ENCODE data around the gene RPL38.

The RPL38 gene

DNA sequence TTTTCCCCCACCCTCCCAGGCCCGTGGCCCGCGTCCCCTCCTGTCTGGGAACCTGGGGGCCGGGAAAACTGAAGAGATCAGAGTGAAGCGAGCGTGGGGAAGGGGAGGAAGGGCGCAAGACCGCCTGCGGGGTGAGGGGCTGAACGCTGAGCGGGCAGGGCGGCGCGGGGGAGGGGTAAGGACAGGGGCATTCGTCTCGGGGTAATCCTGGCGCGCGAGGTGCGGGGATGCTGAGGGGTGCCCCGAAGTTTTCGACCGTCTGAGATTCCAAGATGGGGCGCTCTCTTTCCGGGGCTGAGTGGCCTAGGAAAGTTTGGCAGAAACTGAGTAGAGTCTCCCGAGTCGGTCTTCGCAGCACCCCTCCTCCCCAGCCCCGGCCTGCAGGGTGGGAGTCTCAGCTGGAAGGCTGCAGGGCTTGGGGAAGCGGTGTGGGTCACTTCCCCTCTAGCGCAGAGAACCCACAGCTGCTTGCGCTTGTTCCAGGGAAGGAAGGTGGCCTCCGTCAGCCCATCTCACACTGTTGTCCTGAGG is 10.4 kb downstream of the RPL38 start:
- no peak overlapping the region for H3K27ac ChIP-seq
- peak overlapping the region; percentile 85 for H2AFZ ChIP-seq (ENCODE audit: low read depth)
- H4K20me1 ChIP-seq (ENCODE audit: insufficient read depth), result peaks cover 4% of the 10 kb centered on the region; the same call in 1 of the 2 replicates
- peak overlapping the region; percentile 80 for H3K4me2 ChIP-seq
- TF ChIP-seq, protein P1, sequence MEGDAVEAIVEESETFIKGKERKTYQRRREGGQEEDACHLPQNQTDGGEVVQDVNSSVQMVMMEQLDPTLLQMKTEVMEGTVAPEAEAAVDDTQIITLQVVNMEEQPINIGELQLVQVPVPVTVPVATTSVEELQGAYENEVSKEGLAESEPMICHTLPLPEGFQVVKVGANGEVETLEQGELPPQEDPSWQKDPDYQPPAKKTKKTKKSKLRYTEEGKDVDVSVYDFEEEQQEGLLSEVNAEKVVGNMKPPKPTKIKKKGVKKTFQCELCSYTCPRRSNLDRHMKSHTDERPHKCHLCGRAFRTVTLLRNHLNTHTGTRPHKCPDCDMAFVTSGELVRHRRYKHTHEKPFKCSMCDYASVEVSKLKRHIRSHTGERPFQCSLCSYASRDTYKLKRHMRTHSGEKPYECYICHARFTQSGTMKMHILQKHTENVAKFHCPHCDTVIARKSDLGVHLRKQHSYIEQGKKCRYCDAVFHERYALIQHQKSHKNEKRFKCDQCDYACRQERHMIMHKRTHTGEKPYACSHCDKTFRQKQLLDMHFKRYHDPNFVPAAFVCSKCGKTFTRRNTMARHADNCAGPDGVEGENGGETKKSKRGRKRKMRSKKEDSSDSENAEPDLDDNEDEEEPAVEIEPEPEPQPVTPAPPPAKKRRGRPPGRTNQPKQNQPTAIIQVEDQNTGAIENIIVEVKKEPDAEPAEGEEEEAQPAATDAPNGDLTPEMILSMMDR (conservative IDR thresholded peaks at IDR 0.05; ENCODE audit: low read depth, low read length), result no peak
- peaks cover 8% of the 10 kb centered on the region; the same call in 1 of the 2 replicates for H3K36me3 ChIP-seq (ENCODE audit: insufficient read depth)
- peaks cover 25% of the 10 kb centered on the region for H3K4me1 ChIP-seq (ENCODE audit: low read depth, poor library complexity, severe bottlenecking)
- no peaks in the 10 kb centered on the region for H3K27me3 ChIP-seq (ENCODE audit: insufficient read depth, low read depth)
- peak overlapping the region; percentile 35; the same call in 1 of the 2 replicates for H3K9ac ChIP-seq
- H3K4me3 ChIP-seq (IDR thresholded peaks at IDR 0.05; ENCODE audit: insufficient read depth, low read depth, low read length), result no peak overlapping the region
- H3K79me2 ChIP-seq (ENCODE audit: insufficient read depth, low read depth), result no peaks in the 10 kb centered on the region

DNA sequence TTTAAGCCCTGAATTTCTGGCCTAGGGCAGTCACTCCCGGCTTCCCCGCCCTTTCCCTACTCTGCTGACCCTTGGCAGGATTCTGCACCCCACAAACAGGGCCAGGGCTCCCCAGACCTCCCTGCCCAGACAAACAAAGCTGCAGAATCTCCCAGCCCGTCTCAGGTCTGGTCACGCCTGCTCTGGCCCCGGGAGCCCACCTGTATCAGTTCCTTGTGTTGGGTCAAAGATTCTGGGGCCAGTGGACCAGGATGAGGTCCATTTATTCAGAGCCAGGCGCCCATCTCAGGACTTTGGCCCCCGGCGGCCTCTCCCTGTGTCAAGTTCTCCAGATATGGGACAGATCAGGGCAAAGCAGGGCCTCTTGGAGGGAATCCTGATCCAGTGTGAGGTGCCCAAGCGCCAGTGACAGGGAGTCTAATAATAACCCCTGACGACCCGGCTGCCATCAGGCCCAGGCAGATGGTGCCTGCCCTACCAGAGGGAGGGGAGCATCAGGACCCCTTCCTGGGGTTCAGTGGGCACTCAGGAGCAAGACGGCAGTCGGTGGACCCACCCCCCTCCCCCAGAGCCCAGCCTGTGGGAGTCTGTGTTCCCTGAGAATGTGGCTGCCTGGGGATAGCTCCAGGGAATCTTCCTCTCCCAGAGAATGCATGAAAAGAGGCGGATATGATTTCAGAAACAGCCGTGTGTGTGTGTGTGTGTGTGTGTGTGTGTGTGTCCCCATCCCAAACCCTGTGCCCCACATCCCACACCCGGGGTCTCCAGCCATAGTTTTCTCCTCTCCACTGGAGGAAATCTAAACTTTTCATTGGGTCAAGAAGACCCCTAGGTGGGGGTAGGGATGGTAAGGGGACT is 11.2 kb downstream of the RPL38 start:
- no peak overlapping the region for H2AFZ ChIP-seq (ENCODE audit: low read depth)
- no peak overlapping the region for H3K27ac ChIP-seq
- H3K79me2 ChIP-seq (ENCODE audit: insufficient read depth, low read depth), result no peaks in the 10 kb centered on the region
- peak overlapping the region; percentile 80; the same call in 1 of the 2 replicates for H3K4me2 ChIP-seq
- H4K20me1 ChIP-seq (ENCODE audit: insufficient read depth), result no peaks in the 10 kb centered on the region; the same call in 1 of the 2 replicates
- peaks cover 22% of the 10 kb centered on the region for H3K4me1 ChIP-seq (ENCODE audit: low read depth, poor library complexity, severe bottlenecking)
- H3K9ac ChIP-seq, result no peak overlapping the region; the same call in 1 of the 2 replicates
- TF ChIP-seq, protein P1 (conservative IDR thresholded peaks at IDR 0.05; ENCODE audit: low read depth, low read length), result no peak
- no peak overlapping the region for H3K4me3 ChIP-seq (IDR thresholded peaks at IDR 0.05; ENCODE audit: insufficient read depth, low read depth, low read length)
- H3K27me3 ChIP-seq (ENCODE audit: insufficient read depth, low read depth), result no peaks in the 10 kb centered on the region
- no peaks in the 10 kb centered on the region for H3K36me3 ChIP-seq (ENCODE audit: insufficient read depth)

DNA sequence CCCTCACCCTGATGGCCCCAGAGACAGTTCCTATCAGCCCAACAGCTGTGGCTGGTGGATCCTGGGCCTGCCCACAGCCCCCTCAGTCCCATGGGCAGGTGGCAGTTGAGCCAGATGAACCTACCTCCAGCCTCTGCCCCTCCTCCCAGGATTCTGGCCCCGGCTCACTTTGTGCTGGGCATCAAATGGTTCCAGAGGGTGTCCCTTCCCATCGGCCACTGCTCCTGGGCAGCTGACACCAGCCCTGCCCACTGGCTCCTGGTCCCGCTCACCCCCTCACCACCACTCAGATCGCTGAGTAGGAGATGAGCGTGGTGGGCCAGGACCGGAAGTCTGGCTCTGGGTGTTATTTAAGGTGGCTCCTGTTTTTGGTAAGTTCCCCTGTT is 11.9 kb downstream of the RPL38 start:
- TF ChIP-seq, protein P1 (conservative IDR thresholded peaks at IDR 0.05; ENCODE audit: low read depth, low read length), result no peak
- no peaks in the 10 kb centered on the region for H3K79me2 ChIP-seq (ENCODE audit: insufficient read depth, low read depth)
- H4K20me1 ChIP-seq (ENCODE audit: insufficient read depth), result no peaks in the 10 kb centered on the region; the same call in 1 of the 2 replicates
- H3K27me3 ChIP-seq (ENCODE audit: insufficient read depth, low read depth), result no peaks in the 10 kb centered on the region
- H3K4me3 ChIP-seq (IDR thresholded peaks at IDR 0.05; ENCODE audit: insufficient read depth, low read depth, low read length), result no peak overlapping the region
- no peak overlapping the region for H3K27ac ChIP-seq
- no peaks in the 10 kb centered on the region for H3K36me3 ChIP-seq (ENCODE audit: insufficient read depth)
- no peak overlapping the region for H3K9ac ChIP-seq
- H2AFZ ChIP-seq (ENCODE audit: low read depth), result no peak overlapping the region
- no peak overlapping the region for H3K4me2 ChIP-seq
- H3K4me1 ChIP-seq (ENCODE audit: low read depth, poor library complexity, severe bottlenecking), result peaks cover 16% of the 10 kb centered on the region

DNA sequence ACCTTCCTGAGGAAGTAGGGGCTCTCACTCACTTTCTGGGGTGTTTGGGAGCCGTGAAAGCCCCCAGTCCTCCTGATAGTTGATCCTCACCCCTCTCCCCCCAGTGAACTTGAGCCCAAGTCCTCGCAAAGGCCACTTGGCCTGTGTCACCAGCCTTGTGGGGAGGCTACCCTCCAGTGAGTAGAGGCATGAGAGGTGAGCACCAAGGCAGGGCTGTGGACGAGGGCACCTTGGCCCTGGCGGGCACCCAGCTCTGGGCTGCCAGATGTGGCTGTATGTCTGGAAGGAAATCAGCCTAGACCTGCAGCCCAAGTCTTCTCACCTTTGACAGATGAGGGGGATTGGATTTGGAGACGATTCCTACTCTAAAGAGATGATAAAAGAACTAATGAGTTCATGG is 13.0 kb downstream of the RPL38 start:
- H3K9ac ChIP-seq, result no peak overlapping the region
- TF ChIP-seq, protein P1 (conservative IDR thresholded peaks at IDR 0.05; ENCODE audit: low read depth, low read length), result no peak
- no peaks in the 10 kb centered on the region for H3K36me3 ChIP-seq (ENCODE audit: insufficient read depth)
- no peak overlapping the region for H3K4me3 ChIP-seq (IDR thresholded peaks at IDR 0.05; ENCODE audit: insufficient read depth, low read depth, low read length)
- no peak overlapping the region for H2AFZ ChIP-seq (ENCODE audit: low read depth)
- no peaks in the 10 kb centered on the region for H4K20me1 ChIP-seq (ENCODE audit: insufficient read depth)
- no peak overlapping the region for H3K4me2 ChIP-seq
- H3K4me1 ChIP-seq (ENCODE audit: low read depth, poor library complexity, severe bottlenecking), result peaks cover 16% of the 10 kb centered on the region
- no peaks in the 10 kb centered on the region for H3K27me3 ChIP-seq (ENCODE audit: insufficient read depth, low read depth)
- no peak overlapping the region for H3K27ac ChIP-seq
- no peaks in the 10 kb centered on the region for H3K79me2 ChIP-seq (ENCODE audit: insufficient read depth, low read depth)
